Stimulated activated CD8-positive, alpha-beta memory T cell treated with anti-CD3 and anti-CD28 coated beads, Interleukin-2, amount 100 ng/mL, for 1 hour (primary cell): ENCODE measurements around the gene PRKN.
"Not testable (repeated sequence)": the region's sequence is repeated elsewhere in the genome, so short reads cannot be mapped to it uniquely, and the experiment has no call there.

Experiments used
- DNase-seq, 2 donors: peaks; one replicate each; pipeline ENCODE4 v3.0.0-alpha.2; 2020; ENCODE audit warnings: low read depth in 2 of 2

The PRKN gene

DNA sequence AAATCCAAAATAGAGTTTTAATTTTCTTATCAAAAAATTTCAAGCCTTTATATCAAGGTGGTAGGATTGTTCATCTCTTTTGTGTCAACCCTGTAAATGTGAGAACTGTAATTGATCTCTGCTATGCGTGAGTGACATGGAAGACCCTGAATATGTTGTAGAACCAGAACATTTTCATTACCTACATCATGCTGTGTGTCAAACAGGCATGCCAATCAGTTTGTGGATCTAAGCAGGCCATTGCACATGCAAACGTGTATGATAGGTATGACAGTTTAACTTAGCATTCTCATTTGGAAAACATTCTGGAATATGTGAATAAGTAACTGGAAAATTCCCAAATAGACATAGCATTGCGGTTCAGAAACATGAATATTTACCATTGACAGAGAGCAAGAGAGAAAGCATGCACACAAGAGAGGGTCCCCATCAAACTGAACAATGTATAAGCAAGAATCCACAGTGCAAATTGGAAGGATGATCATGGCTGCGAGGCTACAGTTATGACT lies 812.1 kb downstream of the PRKN start:
- no peak for DNase-seq

- no peak for DNase-seq
Measured at GRCh38 chr6:161908872-161909271, 818.7 kb downstream of the PRKN start.

GRCh38 chr6:161906571-161906970 lies 821.0 kb downstream of the PRKN start:
- no peak for DNase-seq

- DNase-seq, result no peak
Measured at GRCh38 chr6:161903584-161904212, 823.9 kb downstream of the PRKN start.

GRCh38 chr6:161901740-161902426 lies 825.7 kb downstream of the PRKN start:
- no peak for DNase-seq

GRCh38 chr6:161894436-161894835 lies 833.1 kb downstream of the PRKN start:
- no peak for DNase-seq

DNA sequence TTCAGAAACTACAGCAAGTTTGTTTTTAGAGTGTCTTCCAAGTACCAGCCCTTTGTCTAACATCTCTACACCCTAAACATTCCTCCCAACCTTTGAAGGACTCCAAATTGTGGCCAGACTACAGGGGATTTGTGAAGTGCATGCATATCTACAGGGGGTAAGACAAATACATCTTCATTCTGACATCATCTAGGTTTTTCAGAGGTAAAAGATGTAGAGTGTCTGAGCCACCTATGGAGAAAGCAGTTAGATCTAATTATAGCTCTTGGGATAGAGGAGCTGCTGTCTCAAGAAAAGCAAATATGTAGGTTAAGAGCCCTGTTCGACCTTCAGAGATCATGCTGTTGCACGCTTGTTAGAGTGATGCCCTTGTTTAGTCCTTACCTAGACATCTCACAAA lies 836.0 kb downstream of the PRKN start:
- no peak for DNase-seq

DNA sequence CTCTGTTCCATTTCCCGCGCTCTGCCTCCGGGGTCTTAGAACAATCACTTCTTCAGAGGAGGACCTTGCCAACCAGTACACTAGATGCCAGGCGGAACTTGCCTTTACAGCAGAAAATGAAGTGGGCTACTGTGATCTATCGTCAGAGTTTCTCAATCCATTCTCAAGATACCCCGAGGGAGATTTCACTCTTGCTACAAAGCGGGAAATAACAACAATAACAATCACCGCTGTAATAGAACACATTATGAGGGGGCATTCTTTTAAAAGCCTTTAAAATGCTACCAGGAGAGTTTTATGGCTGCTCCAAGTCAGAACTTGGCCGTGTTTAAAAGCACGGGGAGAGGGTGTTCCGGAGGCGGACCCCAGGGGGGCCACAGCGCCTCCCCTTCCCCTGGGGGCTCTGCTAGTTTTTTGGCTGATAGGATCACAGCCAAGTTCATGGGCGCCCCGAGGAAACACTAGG lies 836.7 kb downstream of the PRKN start:
- no peak for DNase-seq

DNA sequence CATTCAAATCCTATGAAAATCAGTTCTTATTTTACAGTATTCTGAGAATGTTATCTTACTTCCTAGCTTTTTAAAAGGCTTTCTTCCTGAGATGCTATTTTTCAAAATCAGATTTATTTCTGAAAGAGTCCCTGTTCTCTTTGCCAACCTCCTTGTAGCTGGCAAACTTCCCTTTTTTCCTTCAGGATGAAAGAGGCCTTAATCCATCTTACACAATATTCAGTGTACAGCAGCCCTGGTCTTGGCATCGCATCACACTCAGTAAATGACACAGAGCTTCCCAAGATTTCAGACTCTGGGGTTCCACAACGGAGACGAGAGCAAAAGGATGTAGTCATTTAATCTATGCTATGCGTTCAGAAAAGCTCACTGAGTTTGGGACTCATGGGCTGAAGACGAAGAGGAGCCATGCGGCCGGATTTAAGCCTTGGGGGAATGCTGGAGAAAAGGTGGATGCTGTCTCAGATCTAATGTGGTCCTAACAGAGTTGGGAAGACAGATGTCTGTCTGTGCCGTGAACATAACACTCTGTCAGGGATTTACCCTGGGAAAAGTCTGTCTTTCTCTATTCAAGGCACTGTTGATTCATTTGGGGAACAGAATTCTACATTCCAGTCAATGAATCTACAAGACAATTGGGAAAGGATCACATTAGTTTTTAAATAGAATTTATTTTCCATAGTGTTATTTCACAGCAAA lies 837.3 kb downstream of the PRKN start:
- no peak for DNase-seq

GRCh38 chr6:161889324-161889723 lies 838.2 kb downstream of the PRKN start:
- DNase-seq, result no peak

DNA sequence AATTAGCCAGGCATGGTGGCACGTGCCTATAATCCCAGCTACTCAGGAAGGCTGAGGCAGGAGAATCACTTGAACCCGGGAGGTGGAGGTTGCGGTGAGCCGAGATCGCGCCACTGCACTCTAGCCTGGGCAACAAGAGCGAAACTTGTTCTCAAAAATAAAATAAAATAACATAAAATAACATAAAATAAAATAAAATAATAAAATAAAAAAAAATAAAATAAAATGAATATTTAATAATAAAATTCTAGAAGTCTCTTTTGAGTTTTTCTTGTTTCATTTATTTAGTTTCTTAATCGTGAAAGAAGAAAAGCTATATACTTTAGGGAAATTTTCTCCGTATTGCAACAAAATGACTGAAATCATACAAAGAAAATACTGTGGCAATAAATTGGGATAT lies 841.0 kb downstream of the PRKN start:
- not testable (repeated sequence) for DNase-seq

- DNase-seq, result no peak
Measured at GRCh38 chr6:161884782-161885181, 842.8 kb downstream of the PRKN start.

DNA sequence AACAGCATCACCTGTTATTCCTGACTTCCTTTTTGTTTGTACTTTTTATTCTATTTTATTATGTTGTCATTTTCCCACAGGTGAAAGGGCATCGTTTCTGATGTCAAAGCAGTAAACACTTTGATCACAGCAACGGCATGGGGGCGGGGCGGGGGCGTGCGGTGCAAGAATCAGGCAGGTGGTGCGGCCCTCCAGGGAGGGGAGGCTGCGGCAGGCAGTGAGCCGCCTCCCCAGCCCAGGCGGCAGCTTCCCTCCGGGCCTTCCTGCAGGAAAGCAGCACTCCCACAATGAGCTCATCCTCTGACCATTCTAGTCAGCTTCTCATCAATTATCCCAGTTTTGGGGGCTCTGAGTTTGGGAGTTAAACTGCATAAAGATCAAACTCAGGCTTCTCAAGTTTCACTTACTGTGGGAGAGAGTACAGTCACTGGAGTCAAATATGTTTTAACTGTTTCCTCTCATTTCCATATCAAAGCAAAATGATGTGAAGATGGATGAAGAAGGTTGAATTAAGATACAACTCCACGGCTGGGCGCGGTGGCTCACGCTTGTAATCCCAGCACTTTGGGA lies 845.3 kb downstream of the PRKN start:
- DNase-seq, result no peak

GRCh38 chr6:161880056-161880455 lies 847.5 kb downstream of the PRKN start:
- DNase-seq, result no peak

GRCh38 chr6:161876231-161876630 lies 851.3 kb downstream of the PRKN start:
- no peak for DNase-seq

GRCh38 chr6:161870236-161870901 lies 857.2 kb downstream of the PRKN start:
- no peak for DNase-seq

DNA sequence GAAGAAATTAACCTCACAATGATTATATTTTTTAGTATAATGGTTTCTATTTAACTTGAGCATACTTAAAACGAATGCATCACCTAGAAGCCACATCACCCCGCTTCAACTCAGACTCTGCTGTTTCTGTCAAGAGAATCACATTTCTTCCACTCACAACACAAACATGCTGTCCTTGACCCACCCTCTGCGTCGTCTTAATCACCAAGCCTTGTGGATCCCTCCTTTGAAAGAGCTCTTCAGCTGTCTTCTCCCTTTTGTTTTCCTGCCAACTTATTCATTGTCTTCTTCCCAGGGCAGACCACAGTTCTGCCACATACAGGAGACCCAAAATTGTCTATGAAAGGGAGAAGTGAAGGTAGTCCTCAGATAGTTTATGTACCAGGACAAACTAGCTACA lies 858.1 kb downstream of the PRKN start:
- DNase-seq, result no peak

DNA sequence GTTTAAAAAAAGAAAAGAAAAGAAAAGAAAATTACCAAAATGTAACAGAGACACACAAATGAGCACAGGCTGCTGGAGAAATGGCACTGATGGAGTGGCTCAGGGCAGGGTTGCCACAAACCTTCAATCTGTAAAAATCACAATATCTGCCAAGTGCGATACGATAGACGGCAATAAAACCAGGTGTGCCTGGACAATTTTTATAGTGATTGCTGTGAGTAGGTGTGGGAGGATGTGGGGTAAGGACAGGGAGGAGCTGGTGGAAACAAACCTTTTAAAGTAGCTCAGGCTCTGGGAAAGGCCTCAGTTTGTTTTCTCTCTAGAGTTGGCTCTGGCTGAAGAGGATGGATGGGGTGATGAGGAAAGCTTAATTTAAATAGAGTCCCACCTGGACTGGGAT lies 861.0 kb downstream of the PRKN start:
- DNase-seq, result no peak

- not testable (repeated sequence) for DNase-seq
Measured at GRCh38 chr6:161861061-161861460, 866.5 kb downstream of the PRKN start.

- no peak for DNase-seq
Measured at GRCh38 chr6:161853657-161854056, 873.9 kb downstream of the PRKN start.

DNA sequence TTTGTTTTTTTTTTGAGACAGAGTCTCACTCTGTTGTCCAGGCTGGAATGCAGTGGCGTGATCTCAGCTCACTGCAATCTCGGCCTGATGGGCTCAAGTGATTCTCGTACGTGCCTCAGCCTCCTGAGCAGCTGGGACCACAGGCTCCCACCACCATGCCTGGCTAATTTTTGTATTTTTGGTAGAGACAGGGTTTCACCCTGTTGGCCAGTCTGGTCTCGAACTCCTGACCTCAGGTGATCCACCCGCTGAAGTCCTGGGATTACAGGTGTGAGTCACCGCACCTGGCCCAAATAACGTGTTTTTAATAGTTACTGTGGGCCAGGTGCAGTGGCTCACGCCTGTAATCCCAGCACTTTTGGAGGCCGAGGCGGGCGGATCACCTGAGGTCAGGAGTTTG lies 876.1 kb downstream of the PRKN start:
- not testable (repeated sequence) for DNase-seq

DNA sequence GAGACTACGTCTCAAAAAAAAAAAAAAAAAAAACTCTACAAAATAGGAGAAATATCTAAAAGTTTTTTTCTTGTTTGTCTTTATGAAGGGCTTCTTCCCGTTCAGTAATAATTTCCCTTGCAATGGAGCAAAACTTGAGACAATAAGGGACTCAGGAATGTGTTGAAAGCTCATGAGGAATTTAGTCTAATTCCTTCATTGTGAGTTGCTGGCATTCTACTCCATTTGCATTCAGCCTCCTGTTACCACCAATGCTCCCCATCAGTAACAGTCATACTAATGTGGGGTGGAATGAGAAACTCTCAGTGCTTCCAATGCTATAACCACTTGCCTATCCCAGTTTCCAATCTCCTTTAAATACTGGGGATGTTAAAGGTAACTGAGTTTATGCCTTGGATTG lies 877.0 kb downstream of the PRKN start:
- DNase-seq, result no peak
